H1 (cell line): ENCODE data around the gene ECPAS.

Experiments used
- CHD7 ChIP-seq: fragments of 300-600 bp; sonication (generic); IDR thresholded peaks from 2 replicates; pipeline ENCODE4 v1.7.1; 2012; ENCODE audit warnings: low read length, moderate library complexity, mild to moderate bottlenecking, inconsistent platforms; ENCODE audit not compliant: insufficient replicate concordance
- CTCF ChIP-seq, 3 experiments: IDR thresholded peaks; 1 replicate in 2 of 3; 2 replicates in 1 of 3; pipeline versions ENCODE4 v1.5.1 to v1.6.1; 2011; ENCODE audit warnings: low read length in 3 of 3, mild to moderate bottlenecking in 3 of 3, inconsistent platforms in 2 of 3, low read depth in 1 of 3, moderate library complexity in 1 of 3; ENCODE audit not compliant: insufficient read depth in 1 of 3; ENCODE audit errors: control extremely low read depth in 1 of 3
- POLR2A ChIP-seq, 2 experiments: IDR thresholded peaks; 1 replicate in 1 of 2; 2 replicates in 1 of 2; pipeline ENCODE4 v1.6.1; 2011; ENCODE audit warnings: low read depth in 2 of 2, low read length in 2 of 2, mild to moderate bottlenecking in 2 of 2; ENCODE audit errors: control extremely low read depth in 1 of 2
- POLR2AphosphoS5 ChIP-seq: IDR thresholded peaks from 2 replicates; pipeline ENCODE4 v1.6.1; 2011; ENCODE audit warnings: low read depth, low read length
- SAP30 ChIP-seq: fragments of 300-600 bp; sonication (generic); IDR thresholded peaks from 2 replicates; pipeline ENCODE4 v1.7.1; 2012; ENCODE audit warnings: low read length, moderate library complexity, mild to moderate bottlenecking, inconsistent platforms; ENCODE audit not compliant: insufficient read depth, insufficient replicate concordance
- ZNF274 ChIP-seq: IDR thresholded peaks from 2 replicates; pipeline ENCODE4 v1.7.0; 2012; ENCODE audit warnings: low read length, borderline replicate concordance; ENCODE audit errors: extremely low read depth

GRCh38 chr9:111400564-111400898 lies 83.7 kb downstream of the ECPAS start:
- TF ChIP-seq POLR2AphosphoS5 (no peak), CTCF (IDR thresholded peaks at IDR 0.05; ENCODE audit: control extremely low read depth in 1 of 3, insufficient read depth in 1 of 3, low read depth in 1 of 3, low read length in 3 of 3) (no peak), SAP30 (no peak), ZNF274 (no peak), POLR2A (IDR thresholded peaks at IDR 0.05; ENCODE audit: control extremely low read depth in 1 of 2, low read depth in 2 of 2, low read length in 2 of 2) (no peak), CHD7 (no peak)
